EH (cell line): ENCODE measurements around the gene ACSL6.

Experiments
- DNase-seq: peaks from one replicate; pipeline ENCODE4 v3.0.0-alpha.2; 2015; ENCODE audit warnings: low read depth

The ACSL6 gene

DNA sequence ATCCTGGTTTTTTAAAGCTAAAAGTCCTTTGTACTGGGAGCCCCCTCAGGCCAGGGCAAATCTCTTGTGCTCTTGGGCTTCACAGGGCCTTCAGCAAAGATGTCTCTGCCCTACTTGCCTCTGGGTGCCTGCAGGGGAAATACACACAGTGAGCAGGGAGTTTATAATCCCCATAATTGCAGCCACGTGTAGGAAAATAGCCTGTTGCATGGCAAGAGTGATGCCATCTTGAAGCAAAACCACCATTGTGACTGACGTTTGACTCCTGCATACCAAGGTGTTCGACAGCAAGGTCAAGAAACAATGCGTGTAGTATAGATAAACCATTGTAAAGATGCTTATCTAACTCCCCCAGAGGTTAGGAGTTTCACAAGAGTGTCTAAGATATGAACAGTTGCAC, 37.6 kb upstream of the ACSL6 start:
- no peak for DNase-seq

GRCh38 chr5:132046880-132047299, 35.4 kb upstream of the ACSL6 start:
- DNase-seq, result no peak

GRCh38 chr5:132044207-132044606, 32.7 kb upstream of the ACSL6 start:
- no peak for DNase-seq

DNA sequence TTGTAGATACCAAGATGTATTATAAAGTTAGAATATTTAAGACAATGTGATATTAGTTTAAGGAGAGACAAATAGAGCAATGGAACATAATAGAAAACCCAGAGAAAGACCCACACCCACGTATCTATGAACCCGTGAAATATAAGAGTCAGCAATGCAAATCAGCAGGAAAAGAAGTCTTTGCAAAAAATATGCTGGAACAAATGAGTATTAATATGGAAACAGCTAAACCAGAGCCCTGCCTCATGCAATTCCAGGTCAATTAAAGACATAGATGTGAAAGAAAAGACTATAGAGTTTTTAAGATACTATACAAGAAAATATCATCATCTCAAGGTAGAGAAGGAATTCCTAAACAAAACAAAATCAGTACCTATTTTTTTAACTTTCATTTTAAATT, 25.9 kb upstream of the ACSL6 start:
- DNase-seq, result no peak

DNA sequence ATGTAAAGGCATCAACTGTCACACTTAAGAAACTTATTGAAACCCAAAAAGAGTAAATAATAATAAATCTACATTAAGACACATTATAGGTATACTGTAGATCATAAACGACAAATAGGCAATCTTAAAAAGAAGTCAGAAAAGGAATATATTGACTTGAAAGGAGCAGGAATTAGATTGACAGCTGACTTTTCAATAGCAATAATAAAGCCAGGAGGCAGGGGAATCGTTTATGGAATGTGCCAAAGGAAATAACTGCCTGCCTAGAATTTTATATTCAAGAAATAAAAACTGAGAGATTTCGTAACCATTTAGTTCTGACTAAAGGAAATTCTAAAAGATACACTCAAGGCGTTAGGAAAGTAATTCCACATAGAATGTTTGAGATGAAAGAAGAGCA, 21.7 kb upstream of the ACSL6 start:
- DNase-seq, result no peak

GRCh38 chr5:132032196-132032595, 20.7 kb upstream of the ACSL6 start:
- DNase-seq, result no peak

DNA sequence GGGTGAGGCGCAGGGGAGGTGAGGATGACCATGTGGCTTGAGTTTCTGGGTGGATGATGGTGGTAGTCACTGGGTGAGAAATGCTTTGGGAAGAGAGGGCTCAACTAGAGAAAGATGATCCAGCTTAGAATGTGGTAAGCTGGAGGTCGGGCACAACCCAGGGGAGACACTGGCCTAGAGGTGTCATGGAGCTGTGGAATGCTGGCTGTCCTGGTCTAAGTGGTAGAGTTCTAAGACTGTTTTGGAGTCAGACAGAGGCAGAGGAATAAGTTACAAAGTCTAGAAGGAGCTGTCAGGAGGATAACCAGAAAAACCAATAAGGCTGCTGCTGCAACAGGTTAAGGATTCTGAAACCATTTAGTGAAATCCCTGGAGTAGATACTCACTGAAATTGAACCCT, 19.2 kb upstream of the ACSL6 start:
- DNase-seq, result no peak

DNA sequence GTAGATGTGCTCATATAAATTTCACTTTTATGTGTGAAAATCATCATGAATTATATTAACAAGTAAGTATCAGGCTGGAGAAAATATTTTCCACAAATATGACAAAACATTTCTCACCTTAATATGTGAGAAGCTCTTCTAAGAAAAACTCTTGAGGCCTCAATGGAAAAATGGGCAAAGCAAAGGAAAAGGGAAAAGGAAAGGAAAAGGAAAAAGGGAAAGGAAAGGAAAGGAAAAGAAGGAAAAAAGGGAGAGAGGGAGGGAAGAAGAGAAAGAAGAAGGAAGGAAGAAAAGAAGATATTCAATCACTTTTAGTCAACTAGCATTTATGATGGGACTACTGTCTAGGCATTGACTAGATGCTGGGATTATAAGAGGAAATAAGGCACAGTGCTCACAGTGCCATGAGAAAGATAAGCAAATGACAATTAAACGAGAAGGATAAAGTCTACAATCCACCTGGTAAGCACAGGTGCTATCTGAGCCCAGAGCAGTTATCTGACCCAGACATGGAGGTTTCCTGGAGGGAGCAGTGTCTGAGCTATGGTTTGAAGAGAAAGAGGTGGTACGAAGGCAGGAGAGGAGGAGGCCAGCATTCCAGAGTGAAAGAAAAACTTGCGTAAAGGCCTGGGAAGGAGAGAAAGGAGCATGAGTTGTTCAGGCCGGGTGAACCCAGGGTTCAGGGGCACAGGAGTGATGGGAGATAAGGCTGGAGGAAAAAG, 18.3 kb upstream of the ACSL6 start:
- DNase-seq, result no peak

GRCh38 chr5:132027027-132027426, 15.6 kb upstream of the ACSL6 start:
- no peak for DNase-seq

DNA sequence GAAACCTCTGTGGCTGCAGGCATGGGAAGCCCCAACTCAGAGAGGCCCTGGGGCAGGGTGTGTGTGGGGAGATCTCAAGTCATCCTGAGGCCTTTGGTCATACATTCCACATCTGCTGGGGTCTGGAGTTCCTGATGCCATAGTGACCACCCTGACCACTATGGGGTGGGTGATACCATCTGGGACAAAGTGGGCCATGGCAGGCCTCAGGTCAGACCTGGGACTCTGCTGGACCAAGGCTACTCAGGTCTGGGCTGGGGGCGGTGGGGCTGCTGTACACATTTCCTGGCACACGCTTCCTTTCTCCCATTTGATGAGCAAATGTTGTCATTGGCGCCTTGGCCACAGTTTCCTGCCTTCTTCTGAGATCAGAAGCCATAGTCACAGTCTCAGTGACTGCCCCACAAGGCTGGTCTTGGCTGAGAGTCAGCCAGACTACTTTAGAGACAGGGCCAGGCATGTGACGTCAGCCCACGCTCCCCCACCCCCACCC, 15.1 kb upstream of the ACSL6 start:
- DNase-seq, result no peak

DNA sequence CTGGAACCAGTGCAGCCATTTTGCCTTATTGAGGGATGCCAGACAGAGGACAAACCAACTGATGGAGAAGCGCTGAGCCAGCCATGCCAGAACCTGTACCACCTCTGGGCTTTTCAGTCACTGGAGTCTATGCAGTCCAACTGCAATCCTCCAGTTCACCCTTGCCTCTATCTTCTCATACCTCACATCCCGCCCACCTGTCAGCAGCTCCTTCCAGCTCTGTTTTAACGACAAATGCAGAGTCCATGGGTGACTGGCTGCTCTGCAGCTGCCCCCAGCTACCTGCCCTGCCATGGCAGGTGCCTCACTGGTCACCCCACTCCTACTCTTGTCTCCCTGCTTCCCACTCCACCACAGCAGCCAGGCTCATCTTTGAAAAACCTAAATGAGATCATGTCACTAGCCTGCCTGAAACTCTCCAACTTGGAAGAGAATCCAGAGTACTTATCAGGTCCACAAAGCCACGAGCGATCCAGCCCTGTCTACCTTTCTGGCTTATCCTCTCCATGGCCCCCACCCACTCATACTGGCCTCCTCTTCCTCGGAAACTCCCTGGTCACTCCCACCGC, 14.0 kb upstream of the ACSL6 start:
- DNase-seq, result no peak

DNA sequence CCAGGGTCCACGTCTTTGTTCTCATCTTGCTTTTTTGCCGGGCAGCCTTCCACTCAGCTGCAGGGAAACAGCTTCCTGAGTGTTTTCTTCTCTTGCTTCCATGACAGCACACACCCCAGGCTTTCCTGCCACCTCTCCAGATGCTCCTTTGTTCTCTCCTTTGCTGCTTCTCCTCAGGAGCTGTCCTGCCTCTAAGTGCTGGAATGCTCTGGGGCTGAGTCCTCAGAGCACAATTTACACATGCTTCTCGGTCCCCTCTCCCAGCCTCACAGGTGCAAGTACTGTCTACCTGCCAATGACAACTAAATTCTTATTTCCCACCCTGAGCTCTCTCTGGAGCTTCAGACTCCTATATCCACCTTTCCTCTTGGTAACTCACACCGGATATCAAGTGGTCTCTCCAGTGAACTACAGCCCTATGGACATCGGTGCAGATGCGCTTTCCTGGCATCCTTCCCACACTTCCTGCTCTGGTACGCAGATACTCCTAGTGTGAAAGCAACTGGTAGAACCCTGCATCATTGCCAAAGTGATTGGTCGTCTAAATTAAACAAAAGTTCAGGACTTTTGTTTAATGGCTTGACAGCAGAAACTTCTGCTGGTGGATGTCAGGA, 13.4 kb upstream of the ACSL6 start:
- DNase-seq, result peak; percentile 6

GRCh38 chr5:132024117-132024435, 12.6 kb upstream of the ACSL6 start:
- DNase-seq, result no peak

DNA sequence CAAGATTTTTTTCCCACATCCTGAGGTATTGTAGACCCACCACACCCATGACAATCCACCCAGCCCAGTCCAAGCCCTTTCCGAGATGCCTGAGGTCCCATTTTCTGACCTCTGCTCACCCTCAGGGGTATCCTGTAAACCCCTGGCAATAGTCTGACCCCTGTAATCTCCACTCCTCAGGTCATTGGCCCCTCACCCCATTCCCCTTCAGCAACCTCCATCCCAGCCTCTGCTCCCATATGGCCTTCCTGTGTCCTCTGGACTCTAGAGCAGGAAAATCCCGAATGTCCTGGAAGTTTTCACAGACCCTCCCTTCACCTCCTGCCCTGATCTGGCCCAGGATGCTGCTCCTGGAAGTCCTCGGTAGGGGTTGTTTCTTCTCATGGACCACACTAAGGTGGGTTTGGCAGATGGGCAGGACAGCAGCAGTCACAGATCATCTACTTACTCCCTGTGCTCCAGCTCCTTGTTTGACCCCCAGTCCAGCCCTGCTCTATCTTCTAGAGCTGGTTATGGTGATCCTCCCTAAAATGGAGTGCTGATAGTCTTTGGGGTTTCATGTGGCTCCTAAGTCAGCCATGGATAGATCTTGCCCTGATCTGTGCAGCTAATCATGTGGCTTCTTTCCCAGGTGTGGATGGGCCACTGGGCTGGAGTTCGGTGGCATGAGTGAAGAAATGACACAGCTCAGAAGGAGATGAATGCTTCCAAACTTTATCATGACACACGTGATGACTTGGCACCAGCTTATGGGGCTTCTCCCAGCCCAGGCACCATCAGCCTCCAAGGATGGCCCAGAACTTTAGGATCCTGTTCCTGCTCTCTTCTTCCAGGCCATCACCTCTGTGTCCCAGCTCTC, 12.0 kb upstream of the ACSL6 start:
- no peak for DNase-seq

DNA sequence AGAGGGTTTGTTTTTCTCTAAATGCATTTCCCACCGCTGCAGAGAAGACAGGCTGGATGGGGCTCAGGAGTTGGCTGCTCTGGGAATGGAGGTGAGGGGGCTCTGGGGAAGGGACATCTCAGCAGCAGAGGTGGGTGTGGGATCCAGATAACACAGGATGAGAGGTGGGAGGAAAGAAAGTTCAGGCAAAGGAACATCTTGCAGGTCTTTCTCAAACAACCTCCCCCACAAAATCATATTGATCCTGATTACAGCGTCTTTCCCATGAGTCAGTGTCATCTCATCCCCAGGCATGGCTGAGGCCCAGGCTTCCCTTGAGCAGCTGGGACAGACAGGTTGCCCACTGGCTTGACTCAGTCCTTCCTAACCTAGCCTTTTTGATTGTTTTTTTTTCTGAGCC, 11.3 kb upstream of the ACSL6 start:
- no peak for DNase-seq

- no peak for DNase-seq
These were observed 10.2 kb upstream of the ACSL6 start for GRCh38 chr5:132021654-132022053.

GRCh38 chr5:132020568-132021339, 9.3 kb upstream of the ACSL6 start:
- peak; percentile 32 for DNase-seq

DNA sequence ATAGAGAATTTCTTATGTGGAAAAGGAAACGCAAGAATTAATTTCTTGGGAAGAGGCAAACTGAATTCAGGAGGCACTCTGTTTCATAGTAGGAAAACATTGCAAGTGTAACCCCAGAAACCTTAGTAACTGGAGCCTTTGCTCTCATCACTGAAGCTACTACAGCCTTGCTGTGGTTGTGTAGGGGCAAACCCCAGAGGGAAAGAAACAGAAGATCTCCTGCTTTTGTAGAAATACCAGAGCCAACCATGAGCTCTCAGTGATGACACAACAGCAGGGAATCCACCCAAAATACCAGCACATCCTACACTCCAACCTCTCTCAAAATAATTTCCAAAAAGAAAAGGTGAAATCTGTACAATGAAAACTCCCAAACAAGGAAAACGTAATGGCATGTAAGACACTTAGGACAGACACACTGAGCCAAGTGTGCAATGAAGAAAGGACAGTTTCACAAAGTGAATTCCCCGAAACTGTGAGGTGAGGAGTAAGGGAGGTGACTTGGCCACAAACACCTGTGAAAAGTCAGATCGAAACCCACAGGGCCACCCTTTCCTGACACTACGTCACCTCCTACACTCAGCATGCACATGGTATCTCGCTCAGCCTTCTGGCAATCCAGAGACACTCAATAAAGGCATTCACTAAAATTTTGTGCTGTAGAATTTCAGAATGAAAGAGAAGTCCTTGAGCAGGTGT, 8.5 kb upstream of the ACSL6 start:
- DNase-seq, result no peak

GRCh38 chr5:132019337-132019736, 7.9 kb upstream of the ACSL6 start:
- DNase-seq, result no peak

GRCh38 chr5:132017738-132018625, 6.5 kb upstream of the ACSL6 start:
- DNase-seq, result no peak
